ENCODE measurements around the gene SAMSN1. TPM values are rescaled to one million over a fixed set of nuclear protein-coding genes. Genes with fewer than 3 reads are reported as not detected.

SAMSN1 gene
- total and polyA plus RNA-seq, 2 experiments from 2014 or later = 3.2 to 5.4 TPM

- Mint-ChIP-seq H3K27ac (no peak overlapping the region), H3K4me1 (peaks cover 3% of the 10 kb centered on the region; the same call in 1 of the 3 replicates), H3K27me3 (ENCODE audit: insufficient read depth, low read depth, poor library complexity) (no peaks in the 10 kb centered on the region), H3K9me3 (peaks cover 18% of the 10 kb centered on the region), H3K36me3 (ENCODE audit: low read depth) (peaks cover 17% of the 10 kb centered on the region), H3K4me3 (no peak overlapping the region)
- Histone ChIP-seq H2AFZ (no peak overlapping the region), H3F3A (replicated peaks; ENCODE audit: low read depth) (no peaks in the 10 kb centered on the region), H3K4me3 (no peak overlapping the region), H3K4me1 (ENCODE audit: insufficient read depth) (no peaks in the 10 kb centered on the region; the same call in 1 of the 2 replicates), H3K9me2 (ENCODE audit: insufficient read depth) (peaks cover 17% of the 10 kb centered on the region), H3K79me2 (replicated peaks; ENCODE audit: insufficient read depth) (no peaks in the 10 kb centered on the region), H3K4me2 (no peak overlapping the region), H3K36me3 (ENCODE audit: insufficient read depth) (0 out of 2 replicates have a peak, but pooled peaks cover 6% of the 10 kb centered on the region), H3K27me3 (ENCODE audit: insufficient read depth) (no peaks in the 10 kb centered on the region), H3K27ac (ENCODE audit: low read depth) (no peak overlapping the region), H4K20me1 (replicated peaks; ENCODE audit: insufficient read depth) (no peaks in the 10 kb centered on the region)
- no peak for ATAC-seq
- TF ChIP-seq JUNB (IDR thresholded peaks at IDR 0.05; ENCODE audit: unreplicated experiment) (no peak), CREB1 (CRISPR knock-in tag; IDR thresholded peaks at IDR 0.05; ENCODE audit: low read depth) (no peak), ETS1 (IDR thresholded peaks at IDR 0.05) (no peak), POLR2AphosphoS5 (IDR thresholded peaks at IDR 0.05; ENCODE audit: low read depth) (no peak), NANOG (IDR thresholded peaks at IDR 0.05; ENCODE audit: borderline replicate concordance) (no peak), EZH2 (IDR thresholded peaks at IDR 0.05; ENCODE audit: low read depth, unreplicated experiment) (no peak), EZH2phosphoT487 (IDR thresholded peaks at IDR 0.05; ENCODE audit: unreplicated experiment) (no peak), ZNF114 (CRISPR knock-in tag; IDR thresholded peaks at IDR 0.05) (no peak), ZNF331 (CRISPR knock-in tag; IDR thresholded peaks at IDR 0.05; ENCODE audit: low read depth) (no peak), CTCF (conservative IDR thresholded peaks at IDR 0.05; ENCODE audit: low read depth in 2 of 2) (no peak), REST (IDR thresholded peaks at IDR 0.05; ENCODE audit: unreplicated experiment) (no peak), STAT1 (IDR thresholded peaks at IDR 0.05; ENCODE audit: unreplicated experiment) (no peak), ZNF462 (CRISPR knock-in tag; IDR thresholded peaks at IDR 0.05) (no peak)
- no peak for DNase-seq (ENCODE audit: low spot score)
These were observed 14.4 kb upstream of the SAMSN1 start for GRCh38 chr21:14560555-14560954.
